Measurements from ENCODE around the gene DMAC2.
"Not testable (repeated sequence)": the region's sequence is repeated elsewhere in the genome, so short reads cannot be mapped to it uniquely, and the experiment has no call there.

DMAC2 gene

DNA sequence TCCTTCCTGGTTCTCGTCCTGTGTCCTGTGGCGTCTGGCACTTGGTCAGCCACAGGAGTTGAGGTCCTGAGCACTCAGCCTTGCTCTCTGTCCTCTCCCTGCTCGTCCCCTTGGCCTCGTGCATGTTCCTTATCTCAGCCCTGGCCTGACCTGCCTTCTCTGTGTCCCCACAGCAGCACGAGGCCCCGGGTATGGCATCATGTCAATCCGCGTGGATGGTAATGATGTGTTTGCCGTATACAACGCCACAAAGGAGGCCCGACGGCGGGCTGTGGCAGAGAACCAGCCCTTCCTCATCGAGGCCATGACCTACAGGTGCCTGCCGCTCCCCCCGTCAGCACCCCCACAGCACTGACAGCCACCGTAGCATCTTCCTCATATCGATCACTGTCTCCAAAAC, 17.3 kb downstream of the DMAC2 start:
- Histone ChIP-seq H3K4me1 (ENCODE audit: insufficient read depth, low read length) (peaks cover 3% of the 10 kb centered on the region; the same call in 1 of the 2 replicates), H3K9me3 (ENCODE audit: control insufficient read depth, insufficient read depth, low read length) (no peaks in the 10 kb centered on the region), H3K36me3 (ENCODE audit: insufficient read depth, low read length) (peaks cover 4% of the 10 kb centered on the region), H3K9ac (ENCODE audit: low read depth, low read length) (no peak overlapping the region)

GRCh38 chr19:41421973-41422372, 17.7 kb downstream of the DMAC2 start:
- Histone ChIP-seq H3K9ac (ENCODE audit: low read depth, low read length) (no peak overlapping the region), H3K4me1 (ENCODE audit: insufficient read depth, low read length) (peaks cover 3% of the 10 kb centered on the region; the same call in 1 of the 2 replicates), H3K9me3 (ENCODE audit: control insufficient read depth, insufficient read depth, low read length) (no peaks in the 10 kb centered on the region), H3K36me3 (ENCODE audit: insufficient read depth, low read length) (peaks cover 4% of the 10 kb centered on the region)

- Histone ChIP-seq H3K9me3 (ENCODE audit: control insufficient read depth, insufficient read depth, low read length) (no peaks in the 10 kb centered on the region), H3K4me1 (ENCODE audit: insufficient read depth, low read length) (no peaks in the 10 kb centered on the region; the same call in 1 of the 2 replicates), H3K36me3 (ENCODE audit: insufficient read depth, low read length) (peaks cover 4% of the 10 kb centered on the region), H3K9ac (ENCODE audit: low read depth, low read length) (no peak overlapping the region)
Observed at GRCh38 chr19:41421314-41421713, 18.4 kb downstream of the DMAC2 start.

GRCh38 chr19:41420101-41420880, 19.4 kb downstream of the DMAC2 start:
- H3K36me3 ChIP-seq (ENCODE audit: insufficient read depth, low read length), result peaks cover 4% of the 10 kb centered on the region

DNA sequence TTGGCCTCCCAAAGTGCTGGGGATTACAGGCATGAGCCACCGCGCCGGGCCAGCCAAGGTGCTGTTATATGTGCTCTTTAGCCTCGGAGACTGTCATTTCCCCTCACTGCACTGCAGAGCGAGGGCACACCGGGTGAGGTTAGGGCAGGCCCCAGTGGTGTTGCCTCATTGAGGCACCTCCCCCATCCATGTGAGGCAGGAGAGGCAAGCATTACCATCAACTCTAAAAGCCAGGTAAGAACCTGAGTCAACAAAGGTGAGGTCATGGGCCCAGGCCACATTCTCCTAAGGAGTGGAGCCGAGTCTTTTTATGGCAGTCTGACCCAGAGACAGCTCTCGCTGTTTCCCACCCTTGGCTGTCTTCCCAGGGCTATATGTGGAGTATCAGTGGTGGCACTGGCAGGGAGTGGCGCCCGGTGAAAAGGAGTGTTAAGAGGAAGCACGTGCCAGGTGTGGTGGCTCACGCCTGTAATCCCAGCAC, 23.5 kb downstream of the DMAC2 start:
- no peaks in the 10 kb centered on the region for H3K9me3 ChIP-seq (ENCODE audit: control insufficient read depth, insufficient read depth, low read length)
- H3K9ac ChIP-seq (ENCODE audit: low read depth, low read length), result no peak overlapping the region
- H3K36me3 ChIP-seq (ENCODE audit: insufficient read depth, low read length), result peaks cover 4% of the 10 kb centered on the region
- H3K4me1 ChIP-seq (ENCODE audit: insufficient read depth, low read length), result no peaks in the 10 kb centered on the region; the same call in 1 of the 2 replicates

More at GRCh38 chr19:41420101-41420880, 19.4 kb downstream of the DMAC2 start:
- Histone ChIP-seq H3K9ac (ENCODE audit: low read depth, low read length) (no peak overlapping the region), H3K9me3 (ENCODE audit: control insufficient read depth, insufficient read depth, low read length) (no peaks in the 10 kb centered on the region), H3K4me1 (ENCODE audit: insufficient read depth, low read length) (no peaks in the 10 kb centered on the region; the same call in 1 of the 2 replicates)

GRCh38 chr19:41415154-41415571, 24.5 kb downstream of the DMAC2 start:
- H3K9me3 ChIP-seq (ENCODE audit: control insufficient read depth, insufficient read depth, low read length), result no peaks in the 10 kb centered on the region
- H3K4me1 ChIP-seq (ENCODE audit: insufficient read depth, low read length), result no peaks in the 10 kb centered on the region; the same call in 1 of the 2 replicates
- peaks cover 1% of the 10 kb centered on the region for H3K36me3 ChIP-seq (ENCODE audit: insufficient read depth, low read length)
- H3K9ac ChIP-seq (ENCODE audit: low read depth, low read length), result no peak overlapping the region

- no peak overlapping the region for H3K9ac ChIP-seq (ENCODE audit: low read depth, low read length)
- peaks cover 2% of the 10 kb centered on the region for H3K4me1 ChIP-seq (ENCODE audit: insufficient read depth, low read length)
- no peaks in the 10 kb centered on the region; the same call in 1 of the 2 replicates for H3K36me3 ChIP-seq (ENCODE audit: insufficient read depth, low read length)
Observed at GRCh38 chr19:41414461-41414860, 25.3 kb downstream of the DMAC2 start.

DNA sequence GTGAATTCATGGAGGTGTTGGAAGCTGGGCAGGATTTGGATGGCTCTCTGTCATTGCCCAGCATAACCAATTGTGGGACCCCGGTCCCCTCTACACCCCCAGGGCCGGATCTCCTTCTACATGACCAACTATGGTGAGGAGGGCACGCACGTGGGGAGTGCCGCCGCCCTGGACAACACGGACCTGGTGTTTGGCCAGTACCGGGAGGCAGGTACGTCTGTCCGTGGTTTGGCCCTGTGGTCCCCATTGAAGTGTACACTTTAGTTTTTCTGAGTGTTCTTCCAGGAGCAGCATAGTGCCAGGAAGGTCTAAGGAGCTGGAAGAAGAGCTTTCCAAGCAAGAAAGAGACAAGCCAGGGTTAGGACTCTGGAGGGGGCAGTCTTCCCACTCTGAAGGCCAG, 25.8 kb downstream of the DMAC2 start:
- H3K36me3 ChIP-seq (ENCODE audit: insufficient read depth, low read length), result no peaks in the 10 kb centered on the region; the same call in 1 of the 2 replicates
- H3K4me1 ChIP-seq (ENCODE audit: insufficient read depth, low read length), result peaks cover 7% of the 10 kb centered on the region
- no peaks in the 10 kb centered on the region for H3K9me3 ChIP-seq (ENCODE audit: control insufficient read depth, insufficient read depth, low read length)
- H3K9ac ChIP-seq (ENCODE audit: low read depth, low read length), result no peak overlapping the region

More at GRCh38 chr19:41414461-41414860, 25.3 kb downstream of the DMAC2 start:
- H3K9me3 ChIP-seq (ENCODE audit: control insufficient read depth, insufficient read depth, low read length), result no peaks in the 10 kb centered on the region

- no peaks in the 10 kb centered on the region for H3K9me3 ChIP-seq (ENCODE audit: control insufficient read depth, insufficient read depth, low read length)
- peaks cover 13% of the 10 kb centered on the region for H3K4me1 ChIP-seq (ENCODE audit: insufficient read depth, low read length)
- H3K9ac ChIP-seq (ENCODE audit: low read depth, low read length), result no peak overlapping the region
- no peaks in the 10 kb centered on the region; the same call in 1 of the 2 replicates for H3K36me3 ChIP-seq (ENCODE audit: insufficient read depth, low read length)
Observed at GRCh38 chr19:41412953-41413352, 26.8 kb downstream of the DMAC2 start.

DNA sequence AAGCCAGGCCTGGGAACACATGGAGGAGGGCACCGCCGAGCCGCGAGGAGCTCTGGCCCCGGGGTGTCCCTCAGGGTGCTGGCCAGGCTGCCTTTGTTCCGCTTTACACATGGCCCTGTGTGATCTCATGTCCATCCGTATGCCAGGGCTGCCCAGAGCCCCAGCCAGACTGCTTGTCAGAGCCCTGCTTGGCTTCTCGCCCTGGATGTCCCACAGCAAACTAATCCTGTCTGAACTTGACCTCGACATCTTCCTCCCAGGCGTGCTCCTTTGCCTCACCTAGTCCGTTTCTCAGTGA, 27.8 kb downstream of the DMAC2 start:
- Histone ChIP-seq H3K9me3 (ENCODE audit: control insufficient read depth, insufficient read depth, low read length) (no peaks in the 10 kb centered on the region), H3K9ac (ENCODE audit: low read depth, low read length) (no peak overlapping the region), H3K4me1 (ENCODE audit: insufficient read depth, low read length) (peaks cover 22% of the 10 kb centered on the region), H3K36me3 (ENCODE audit: insufficient read depth, low read length) (no peaks in the 10 kb centered on the region; the same call in 1 of the 2 replicates)

DNA sequence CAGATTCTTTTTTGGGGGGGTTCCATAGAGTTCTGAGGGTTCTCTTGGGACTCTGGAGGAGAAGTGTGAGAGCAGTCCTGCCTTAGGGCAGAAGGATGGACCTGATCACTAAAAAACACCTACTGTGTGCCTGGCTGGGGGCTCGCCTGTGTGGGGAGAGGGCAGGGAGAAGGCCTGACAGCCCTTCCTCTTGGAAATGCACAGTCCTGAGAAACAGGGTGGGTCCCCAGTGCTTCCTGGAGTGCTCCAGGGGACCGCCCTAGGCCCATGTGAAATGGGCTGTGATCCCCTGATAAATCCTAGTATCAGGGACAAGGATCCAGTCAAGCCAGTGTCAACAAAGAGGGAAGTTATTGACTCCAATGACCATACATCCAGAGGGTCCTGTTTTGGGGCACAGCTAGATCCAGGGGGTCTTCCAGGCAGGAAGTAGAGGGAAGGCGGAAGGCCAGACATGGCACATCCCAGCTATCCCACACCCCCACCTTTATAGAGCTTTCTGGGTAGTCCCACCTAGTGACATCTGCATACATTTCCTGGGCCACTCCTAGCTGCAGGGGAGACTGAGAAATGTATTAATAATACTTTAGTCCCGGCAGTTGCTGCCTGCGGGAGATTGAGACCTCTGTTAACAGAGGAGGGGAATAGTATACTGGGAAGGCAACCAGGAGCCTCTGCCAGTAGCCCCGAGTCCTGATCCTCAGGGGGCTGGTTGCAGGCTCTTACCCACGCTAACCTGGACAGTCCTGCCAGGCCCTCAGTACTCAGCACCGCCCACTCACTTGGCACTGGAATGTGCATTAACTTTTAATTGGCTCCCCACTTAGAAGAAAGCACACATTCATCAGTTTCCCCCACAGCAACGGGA, 28.4 kb downstream of the DMAC2 start:
- Histone ChIP-seq H3K36me3 (ENCODE audit: insufficient read depth, low read length) (no peaks in the 10 kb centered on the region; the same call in 1 of the 2 replicates), H3K9me3 (ENCODE audit: control insufficient read depth, insufficient read depth, low read length) (no peaks in the 10 kb centered on the region), H3K4me1 (ENCODE audit: insufficient read depth, low read length) (peaks cover 24% of the 10 kb centered on the region), H3K9ac (ENCODE audit: low read depth, low read length) (no peak overlapping the region)

GRCh38 chr19:41410336-41411054, 29.2 kb downstream of the DMAC2 start:
- Histone ChIP-seq H3K9ac (ENCODE audit: low read depth, low read length) (no peak overlapping the region), H3K36me3 (ENCODE audit: insufficient read depth, low read length) (no peaks in the 10 kb centered on the region; the same call in 1 of the 2 replicates), H3K4me1 (ENCODE audit: insufficient read depth, low read length) (peaks cover 24% of the 10 kb centered on the region), H3K9me3 (ENCODE audit: control insufficient read depth, insufficient read depth, low read length) (no peaks in the 10 kb centered on the region)

DNA sequence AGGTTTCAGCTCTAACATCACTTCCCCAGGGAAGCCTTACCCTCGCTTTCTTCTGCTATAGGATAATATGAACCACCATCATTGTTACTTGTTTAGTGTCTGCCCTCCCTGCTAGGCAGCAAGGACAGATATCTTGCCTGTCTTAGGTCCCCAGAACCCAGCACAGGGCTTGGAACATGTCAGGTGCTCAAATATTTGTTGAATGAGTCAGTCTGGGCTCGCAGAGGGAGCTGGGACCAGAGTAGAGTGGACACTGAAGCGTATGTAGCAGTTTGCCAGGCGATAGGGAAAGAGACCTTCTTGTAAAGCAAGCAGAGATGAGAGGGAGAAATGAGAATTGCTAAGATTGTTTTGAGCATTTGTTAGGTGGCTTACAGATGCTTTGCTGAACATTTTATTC, 30.4 kb downstream of the DMAC2 start:
- no peaks in the 10 kb centered on the region for H3K36me3 ChIP-seq (ENCODE audit: insufficient read depth, low read length)
- no peaks in the 10 kb centered on the region for H3K9me3 ChIP-seq (ENCODE audit: control insufficient read depth, insufficient read depth, low read length)
- H3K4me1 ChIP-seq (ENCODE audit: insufficient read depth, low read length), result peaks cover 24% of the 10 kb centered on the region
- H3K9ac ChIP-seq (ENCODE audit: low read depth, low read length), result no peak overlapping the region; the same call in 1 of the 2 replicates

DNA sequence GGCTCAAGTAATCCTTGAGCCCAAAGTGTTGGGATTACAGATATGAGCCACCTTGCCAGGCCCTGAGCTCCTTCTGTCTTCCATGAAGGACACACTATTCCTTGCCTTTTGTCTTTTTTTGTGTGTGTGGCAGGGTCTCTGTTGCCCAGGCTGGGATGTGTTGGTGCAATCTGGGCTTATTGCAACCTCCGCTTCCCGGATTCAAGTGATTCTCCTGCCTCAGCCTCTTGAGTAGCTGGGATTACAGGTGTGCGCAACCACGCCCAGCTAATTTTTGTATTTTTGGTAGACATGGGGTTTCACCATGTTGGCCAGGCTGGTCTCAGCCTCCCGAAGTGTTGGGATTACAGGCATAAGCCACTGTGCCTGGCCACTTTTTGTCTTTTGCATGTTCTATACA, 30.9 kb downstream of the DMAC2 start:
- not testable (repeated sequence) for H3K9ac ChIP-seq (ENCODE audit: low read depth, low read length); H3K36me3 ChIP-seq (ENCODE audit: insufficient read depth, low read length); H3K9me3 ChIP-seq (ENCODE audit: control insufficient read depth, insufficient read depth, low read length)
- peaks cover 24% of the 10 kb centered on the region for H3K4me1 ChIP-seq (ENCODE audit: insufficient read depth, low read length)
